ENCODE results near the gene SND1. TPM values are rescaled to one million over a fixed set of nuclear protein-coding genes. Genes with fewer than 3 reads are reported as not detected.

Gene SND1
- total RNA-seq, 1 donor = 241 TPM

DNA sequence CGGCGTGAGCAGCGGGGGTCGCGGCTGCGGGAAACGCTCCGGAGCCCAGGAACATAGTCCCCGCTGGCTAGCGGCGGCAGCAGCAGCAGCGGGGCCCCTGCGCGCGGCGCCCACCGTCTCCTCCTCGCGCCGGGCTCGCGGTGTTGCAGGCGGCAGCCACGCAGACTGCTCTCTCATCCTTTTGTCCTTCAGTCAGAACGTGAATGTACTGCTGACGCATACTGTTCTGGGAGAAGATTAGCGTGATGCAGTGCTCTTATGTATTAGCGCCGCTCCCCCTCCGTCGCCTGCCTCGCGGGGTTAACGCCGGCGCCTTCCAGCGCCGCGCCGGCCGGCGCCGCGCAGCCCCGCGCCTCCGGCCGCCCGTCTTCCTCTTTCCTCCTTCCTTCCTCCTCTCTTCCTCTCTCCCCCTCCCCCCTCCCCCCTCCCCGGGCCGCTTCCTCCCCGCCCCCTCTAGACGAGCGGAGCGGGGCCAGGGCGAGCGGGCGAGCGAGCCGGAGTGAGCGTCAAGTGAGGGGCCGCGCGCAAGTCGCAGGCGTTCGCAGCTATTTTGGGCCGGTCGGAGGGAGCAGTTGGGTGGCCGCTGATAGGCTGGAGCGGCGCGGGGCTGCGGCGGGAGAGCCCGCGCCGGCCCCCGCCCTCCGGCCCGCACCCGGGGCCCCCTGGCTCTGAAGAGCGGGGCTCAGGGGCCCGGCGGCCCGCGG is 380.1 kb downstream of the SND1 start:
- H3K4me3 ChIP-seq (ENCODE audit: low read depth, low read length) = peak overlapping the region; percentile 49
- peak; percentile 91 for DNase-seq (ENCODE audit: low read depth)
- TF ChIP-seq, protein P1, sequence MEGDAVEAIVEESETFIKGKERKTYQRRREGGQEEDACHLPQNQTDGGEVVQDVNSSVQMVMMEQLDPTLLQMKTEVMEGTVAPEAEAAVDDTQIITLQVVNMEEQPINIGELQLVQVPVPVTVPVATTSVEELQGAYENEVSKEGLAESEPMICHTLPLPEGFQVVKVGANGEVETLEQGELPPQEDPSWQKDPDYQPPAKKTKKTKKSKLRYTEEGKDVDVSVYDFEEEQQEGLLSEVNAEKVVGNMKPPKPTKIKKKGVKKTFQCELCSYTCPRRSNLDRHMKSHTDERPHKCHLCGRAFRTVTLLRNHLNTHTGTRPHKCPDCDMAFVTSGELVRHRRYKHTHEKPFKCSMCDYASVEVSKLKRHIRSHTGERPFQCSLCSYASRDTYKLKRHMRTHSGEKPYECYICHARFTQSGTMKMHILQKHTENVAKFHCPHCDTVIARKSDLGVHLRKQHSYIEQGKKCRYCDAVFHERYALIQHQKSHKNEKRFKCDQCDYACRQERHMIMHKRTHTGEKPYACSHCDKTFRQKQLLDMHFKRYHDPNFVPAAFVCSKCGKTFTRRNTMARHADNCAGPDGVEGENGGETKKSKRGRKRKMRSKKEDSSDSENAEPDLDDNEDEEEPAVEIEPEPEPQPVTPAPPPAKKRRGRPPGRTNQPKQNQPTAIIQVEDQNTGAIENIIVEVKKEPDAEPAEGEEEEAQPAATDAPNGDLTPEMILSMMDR (IDR thresholded peaks at IDR 0.05; ENCODE audit: insufficient read depth, low read depth, low read length) = peak; percentile 25

DNA sequence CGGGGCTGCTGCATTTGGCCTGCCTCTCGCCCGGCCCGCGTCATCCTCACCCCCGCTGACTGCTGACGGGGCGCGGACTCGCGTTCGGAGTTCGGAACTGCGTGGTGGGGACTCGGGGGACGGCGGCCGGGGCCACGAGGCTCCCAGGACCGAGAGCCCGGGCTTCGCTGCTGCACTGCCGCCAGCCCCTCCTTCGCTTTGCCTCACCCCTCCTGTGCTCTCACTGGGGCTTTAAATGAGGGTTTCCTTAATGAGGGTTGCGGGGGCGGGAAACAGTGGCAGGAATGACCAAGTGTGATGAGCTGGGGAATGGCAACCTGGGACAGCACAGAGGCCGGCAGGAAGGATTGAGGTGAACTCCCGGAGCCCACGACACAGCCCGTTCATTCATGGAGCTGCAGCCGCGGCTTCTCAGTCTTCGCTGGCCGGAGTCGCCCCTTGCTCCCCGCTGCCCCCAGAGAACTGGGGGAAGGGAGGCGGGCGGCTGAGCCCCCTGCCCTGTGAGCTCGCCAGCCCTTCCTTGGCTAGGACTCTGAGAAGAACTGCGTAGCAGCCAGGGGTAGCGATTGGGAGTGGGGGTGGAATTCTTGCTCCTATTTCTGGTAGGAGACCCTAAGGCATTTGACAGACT is 380.7 kb downstream of the SND1 start:
- no peak for DNase-seq (ENCODE audit: low read depth)
- TF ChIP-seq, protein P1 (IDR thresholded peaks at IDR 0.05; ENCODE audit: insufficient read depth, low read depth, low read length) = no peak
- peak overlapping the region; percentile 49 for H3K4me3 ChIP-seq (ENCODE audit: low read depth, low read length)

DNA sequence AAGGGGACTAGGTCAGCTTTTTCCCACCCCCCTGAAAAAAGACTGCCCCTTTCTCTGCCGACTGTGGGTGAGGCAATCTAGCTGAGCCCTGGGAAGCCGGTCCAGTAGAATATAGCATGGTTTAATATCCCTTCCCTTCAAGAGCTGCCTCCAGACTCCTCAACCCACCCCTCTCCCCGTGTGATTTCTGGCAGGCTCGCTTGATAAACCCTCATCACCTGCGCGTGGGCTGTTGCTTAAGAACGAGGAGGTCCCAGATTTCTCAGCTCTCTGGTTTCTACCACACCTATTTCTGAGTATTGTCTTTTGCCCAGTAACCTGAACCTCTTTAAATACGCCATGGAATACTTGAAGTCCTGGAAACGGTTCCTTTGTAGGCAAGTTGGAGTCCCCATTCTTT is 381.3 kb downstream of the SND1 start:
- H3K4me3 ChIP-seq (ENCODE audit: low read depth, low read length) = no peak overlapping the region
- TF ChIP-seq, protein P1 (IDR thresholded peaks at IDR 0.05; ENCODE audit: insufficient read depth, low read depth, low read length) = no peak

DNA sequence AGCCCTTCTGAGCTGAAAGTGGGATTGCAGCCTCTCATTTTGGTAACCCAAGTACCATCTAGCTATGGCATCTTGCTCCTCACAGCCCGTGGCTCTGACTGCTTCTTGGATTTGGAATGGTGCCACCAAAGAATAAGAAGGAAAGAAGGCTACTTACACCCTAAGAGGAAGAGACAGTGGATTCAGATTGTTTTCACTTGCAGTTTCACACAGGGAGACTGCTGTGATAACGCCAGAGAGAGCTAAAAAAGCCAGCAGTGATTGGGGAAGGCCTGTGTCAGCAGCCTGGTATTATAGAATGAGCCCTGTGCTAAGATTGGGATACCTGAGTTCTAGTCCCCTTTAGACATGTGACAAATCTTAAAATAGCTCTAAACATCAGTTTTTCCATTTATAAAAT is 382.8 kb downstream of the SND1 start:
- DNase-seq (ENCODE audit: low read depth) = no peak
- H3K4me3 ChIP-seq (ENCODE audit: low read depth, low read length) = no peak overlapping the region
- TF ChIP-seq, protein P1 (IDR thresholded peaks at IDR 0.05; ENCODE audit: insufficient read depth, low read depth, low read length) = no peak

More for the DNA sequence above, 381.3 kb downstream of the SND1 start:
- no peak for DNase-seq (ENCODE audit: low read depth)

DNA sequence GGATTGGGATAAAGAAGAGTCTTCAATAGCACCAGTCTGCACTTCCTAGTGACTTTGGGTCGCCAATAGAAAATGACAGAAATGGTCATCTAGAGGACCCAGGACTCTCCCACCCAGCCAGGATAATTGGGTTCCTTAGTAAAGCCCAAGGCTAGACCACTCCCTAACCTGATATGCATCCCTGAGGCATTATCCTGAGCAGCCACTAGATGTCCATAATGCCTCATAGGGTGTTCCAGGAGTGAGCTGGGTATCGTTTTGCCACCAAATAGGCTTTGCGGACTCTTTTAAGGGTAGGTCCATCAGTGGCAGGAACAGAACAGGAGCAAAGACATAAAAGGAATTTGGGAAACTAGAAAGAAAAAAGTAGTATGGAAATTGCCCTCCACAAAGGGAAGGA is 383.7 kb downstream of the SND1 start:
- no peak overlapping the region for H3K4me3 ChIP-seq (ENCODE audit: low read depth, low read length)
- TF ChIP-seq, protein P1 (IDR thresholded peaks at IDR 0.05; ENCODE audit: insufficient read depth, low read depth, low read length) = peak; percentile 48
- DNase-seq (ENCODE audit: low read depth) = no peak

DNA sequence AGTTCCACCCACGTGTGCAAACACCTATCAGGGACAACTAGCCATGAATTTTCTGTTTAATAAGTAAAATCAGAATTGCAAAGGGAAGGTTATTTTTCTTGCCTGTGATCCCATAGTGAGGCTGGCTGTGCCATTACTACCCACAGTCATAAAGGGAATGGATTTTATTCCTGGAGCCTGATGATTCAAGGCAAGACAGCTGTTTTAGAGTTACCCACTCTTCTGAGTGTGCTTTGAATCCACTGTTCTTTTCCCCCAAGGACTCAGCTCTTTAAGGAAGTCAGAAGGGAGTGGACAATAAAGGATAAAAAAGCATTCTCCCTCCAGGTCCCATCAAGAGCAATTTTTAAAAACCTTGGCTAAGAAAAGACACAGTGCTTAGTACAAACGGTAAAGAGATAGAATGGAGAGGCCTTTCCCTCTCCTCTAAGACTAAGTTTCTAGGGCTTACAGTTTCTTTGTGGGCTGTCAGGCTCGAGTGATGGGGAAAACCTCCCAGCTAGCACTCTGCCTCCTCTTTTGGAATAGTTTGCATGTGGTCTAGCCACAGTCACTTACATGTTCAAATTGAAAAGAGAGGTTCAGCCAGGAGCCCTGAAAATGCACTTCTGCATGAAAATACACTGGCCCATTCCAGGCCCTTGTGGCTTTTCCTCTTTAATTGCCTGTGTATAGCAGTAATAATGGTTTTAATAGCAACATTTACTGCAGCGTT is 384.4 kb downstream of the SND1 start:
- no peak overlapping the region for H3K4me3 ChIP-seq (ENCODE audit: low read depth, low read length)
- TF ChIP-seq, protein P1 (IDR thresholded peaks at IDR 0.05; ENCODE audit: insufficient read depth, low read depth, low read length) = no peak
- no peak for DNase-seq (ENCODE audit: low read depth)
